HFF-Myc (cell line): ENCODE results near the gene CHERP.
"Not testable (repeated sequence)": the region's sequence is repeated elsewhere in the genome, so short reads cannot be mapped to it uniquely, and the experiment has no call there.

Experiments
- DNase-seq: peaks from one replicate; pipeline ENCODE4 v3.0.0-alpha.2; 2011; ENCODE audit warnings: low read depth; ENCODE audit errors: extremely low read depth
- H3K4me3 ChIP-seq: replicated peaks from 2 replicates; pipeline ENCODE4 v1.5.1; 2011; ENCODE audit warnings: low read depth, mild to moderate bottlenecking, control low read depth, low read length
- TF ChIP-seq, protein P1 (sequence below): IDR thresholded peaks from 2 replicates; pipeline ENCODE4 v1.5.1; 2012; ENCODE audit warnings: mild to moderate bottlenecking, low read depth, low read length, control low read depth; ENCODE audit errors: missing control alignments

CHERP gene

DNA sequence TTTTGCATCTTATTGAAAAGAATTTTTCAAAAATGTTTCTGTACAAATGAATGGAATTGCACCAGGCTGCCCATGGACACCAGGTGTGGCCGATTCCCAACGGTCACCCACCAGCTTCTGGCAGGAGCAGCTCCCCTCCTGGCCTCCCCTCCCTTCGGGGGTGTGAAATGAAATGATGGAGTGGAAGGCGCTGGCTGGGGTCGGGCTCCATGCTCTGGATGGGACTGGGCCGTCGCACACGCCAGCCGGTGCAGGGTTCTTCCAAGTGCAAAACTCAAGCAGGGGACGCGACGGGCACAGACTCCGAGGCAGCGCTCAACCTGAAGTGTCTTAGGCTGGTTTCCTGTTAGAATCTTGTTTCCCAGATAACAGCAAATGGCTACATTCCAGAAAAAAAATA lies 24.2 kb downstream of the CHERP start:
- no peak for DNase-seq
- TF ChIP-seq, protein P1, sequence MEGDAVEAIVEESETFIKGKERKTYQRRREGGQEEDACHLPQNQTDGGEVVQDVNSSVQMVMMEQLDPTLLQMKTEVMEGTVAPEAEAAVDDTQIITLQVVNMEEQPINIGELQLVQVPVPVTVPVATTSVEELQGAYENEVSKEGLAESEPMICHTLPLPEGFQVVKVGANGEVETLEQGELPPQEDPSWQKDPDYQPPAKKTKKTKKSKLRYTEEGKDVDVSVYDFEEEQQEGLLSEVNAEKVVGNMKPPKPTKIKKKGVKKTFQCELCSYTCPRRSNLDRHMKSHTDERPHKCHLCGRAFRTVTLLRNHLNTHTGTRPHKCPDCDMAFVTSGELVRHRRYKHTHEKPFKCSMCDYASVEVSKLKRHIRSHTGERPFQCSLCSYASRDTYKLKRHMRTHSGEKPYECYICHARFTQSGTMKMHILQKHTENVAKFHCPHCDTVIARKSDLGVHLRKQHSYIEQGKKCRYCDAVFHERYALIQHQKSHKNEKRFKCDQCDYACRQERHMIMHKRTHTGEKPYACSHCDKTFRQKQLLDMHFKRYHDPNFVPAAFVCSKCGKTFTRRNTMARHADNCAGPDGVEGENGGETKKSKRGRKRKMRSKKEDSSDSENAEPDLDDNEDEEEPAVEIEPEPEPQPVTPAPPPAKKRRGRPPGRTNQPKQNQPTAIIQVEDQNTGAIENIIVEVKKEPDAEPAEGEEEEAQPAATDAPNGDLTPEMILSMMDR: no peak
- no peak overlapping the region for H3K4me3 ChIP-seq

DNA sequence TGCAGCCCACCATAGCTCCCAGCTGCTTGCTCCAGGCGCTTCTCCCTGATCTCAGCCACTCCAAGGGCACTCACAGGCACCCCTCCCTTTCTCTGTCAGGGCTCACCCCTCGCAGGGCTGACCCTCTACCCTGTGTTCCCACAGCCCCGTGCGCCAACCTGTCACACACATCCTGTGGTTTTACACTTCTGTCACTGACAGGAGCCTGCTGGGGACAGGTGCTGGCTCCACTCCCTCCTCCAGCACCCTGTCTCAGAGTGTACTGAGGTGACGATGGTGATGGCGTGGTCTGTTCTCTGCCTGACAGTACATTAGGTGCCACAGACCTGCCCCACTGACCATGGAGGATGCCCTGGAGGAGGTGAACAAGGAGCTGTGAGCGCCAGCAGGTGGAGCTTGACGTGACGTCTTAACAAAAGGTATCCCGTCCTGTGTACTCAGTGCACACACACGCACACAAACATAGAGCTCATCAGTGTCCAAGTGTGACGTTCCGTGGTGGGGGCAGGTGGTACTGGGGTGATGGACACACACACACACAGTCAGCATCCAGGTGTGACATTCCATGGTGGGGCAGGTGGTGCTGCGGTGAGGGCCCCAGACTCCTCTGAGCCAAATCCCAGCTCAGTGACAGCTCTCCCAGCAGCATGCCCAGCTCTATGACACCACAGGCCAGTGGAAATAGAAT lies 25.2 kb downstream of the CHERP start:
- H3K4me3 ChIP-seq: no peak overlapping the region
- TF ChIP-seq, protein P1: no peak
- DNase-seq: no peak

DNA sequence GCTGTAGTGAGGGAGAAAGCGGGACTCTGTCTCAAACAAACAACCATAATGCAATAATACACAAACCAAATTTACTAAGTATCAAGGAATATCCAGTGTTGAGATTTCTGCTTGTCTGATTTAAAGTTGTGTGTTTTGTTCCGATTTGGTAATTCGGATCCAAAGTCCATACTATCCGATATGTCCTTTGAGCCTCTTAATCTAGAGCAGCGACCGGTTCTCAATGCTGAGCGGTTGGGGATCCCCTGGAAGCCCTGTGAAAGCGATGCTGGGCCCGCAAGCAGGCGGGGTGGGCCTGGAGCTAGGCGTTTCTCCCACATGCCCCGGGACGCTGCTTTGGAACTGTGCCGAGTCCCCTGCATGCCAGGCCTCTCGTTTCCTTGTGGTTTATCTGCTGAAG lies 25.9 kb downstream of the CHERP start:
- no peak overlapping the region for H3K4me3 ChIP-seq
- no peak for DNase-seq
- TF ChIP-seq, protein P1: no peak

DNA sequence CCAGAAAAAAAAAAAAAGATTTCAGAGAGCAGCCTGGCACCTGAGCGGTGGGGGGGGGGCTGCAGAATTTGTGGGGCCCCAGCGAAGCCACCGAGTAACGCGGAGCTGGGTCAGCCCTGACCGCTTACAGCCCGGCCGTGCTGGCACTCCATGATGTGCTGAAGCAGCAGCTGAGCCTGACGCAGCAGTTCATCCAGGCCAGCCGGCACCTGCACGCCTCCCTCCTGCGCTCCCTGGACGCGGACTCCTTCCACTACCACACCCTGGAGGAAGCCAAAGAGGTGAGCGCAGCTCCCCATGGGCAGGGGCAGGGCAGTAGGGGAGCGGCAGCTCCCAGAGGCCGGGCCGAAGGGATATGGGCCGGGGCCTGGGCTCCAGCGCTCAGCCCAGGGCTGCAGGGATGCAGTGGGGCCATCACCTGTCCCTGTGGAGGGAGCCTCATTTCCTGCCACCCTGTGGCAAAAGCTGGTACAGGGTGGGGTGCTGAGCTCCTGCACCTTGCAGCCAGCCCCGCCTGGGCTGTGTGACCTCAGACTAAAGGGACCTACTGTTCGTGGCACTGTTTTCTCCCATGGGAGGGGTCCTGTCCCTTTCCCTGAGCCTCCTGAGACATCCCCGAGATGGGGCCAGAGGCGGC lies 27.7 kb downstream of the CHERP start:
- TF ChIP-seq, protein P1: no peak
- no peak overlapping the region for H3K4me3 ChIP-seq
- no peak for DNase-seq

DNA sequence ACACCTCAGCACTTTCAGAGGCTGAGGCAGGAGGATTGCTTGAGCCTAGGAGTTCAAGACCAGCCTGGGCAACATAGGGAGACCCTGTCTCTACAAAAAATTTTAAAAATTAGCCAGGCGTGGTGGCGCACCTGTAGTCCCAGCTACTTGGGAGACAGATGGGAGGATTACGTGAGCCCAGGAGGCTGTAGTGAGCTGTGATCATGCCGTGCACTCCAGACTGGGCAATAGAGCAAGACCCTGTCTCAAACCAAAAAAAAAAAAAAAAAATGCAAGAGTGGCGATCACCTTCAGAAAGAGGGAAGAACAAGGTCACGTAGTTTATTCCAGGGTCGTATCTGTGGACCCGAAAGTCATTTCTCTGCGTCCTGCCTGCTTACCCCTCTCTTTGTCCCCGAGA lies 29.6 kb downstream of the CHERP start:
- not testable (repeated sequence) for DNase-seq, H3K4me3 ChIP-seq

DNA sequence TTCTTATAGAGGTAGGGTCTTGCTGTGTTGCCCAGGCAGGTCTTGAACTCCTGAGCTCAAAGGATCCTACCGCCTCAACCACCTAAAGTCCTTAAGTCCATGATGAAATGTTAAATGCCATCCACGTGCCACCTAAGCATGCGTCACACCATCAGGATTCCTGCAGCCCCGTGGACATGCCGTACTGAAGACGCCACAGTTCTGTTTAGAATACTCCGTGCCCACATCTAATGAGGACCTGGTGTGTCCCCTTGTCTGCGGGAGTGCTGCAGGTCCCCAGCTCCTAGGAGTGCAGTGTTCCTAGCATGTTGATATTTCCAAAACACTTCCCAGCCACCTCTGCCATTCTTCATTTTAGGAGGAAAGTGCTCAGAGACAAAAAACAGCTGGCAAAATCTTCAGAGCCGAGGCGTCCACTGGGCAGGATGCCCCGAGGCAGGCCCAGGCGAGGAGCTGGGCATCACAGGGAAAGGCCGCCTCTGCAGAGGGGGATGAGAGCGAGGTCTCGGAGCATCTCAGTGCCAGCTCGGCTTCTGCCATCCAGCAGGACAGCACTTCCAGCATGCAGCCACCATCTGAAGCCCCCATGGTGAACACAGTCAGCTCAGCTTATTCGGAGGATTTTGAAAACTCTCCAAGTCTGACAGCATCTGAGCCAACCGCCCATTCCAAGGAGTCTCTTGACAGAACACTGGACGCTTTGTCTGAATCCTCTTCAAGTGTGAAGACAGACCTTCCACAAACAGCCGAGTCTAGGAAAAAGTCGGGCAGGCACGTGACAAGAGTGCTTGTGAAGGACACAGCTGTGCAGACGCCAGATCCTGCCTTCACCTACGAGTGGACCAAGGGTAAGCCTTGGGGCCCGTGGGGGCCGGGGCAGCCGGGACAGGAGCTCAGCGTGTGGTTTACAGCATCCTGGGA lies 32.8 kb downstream of the CHERP start:
- no peak for DNase-seq
- TF ChIP-seq, protein P1: no peak

DNA sequence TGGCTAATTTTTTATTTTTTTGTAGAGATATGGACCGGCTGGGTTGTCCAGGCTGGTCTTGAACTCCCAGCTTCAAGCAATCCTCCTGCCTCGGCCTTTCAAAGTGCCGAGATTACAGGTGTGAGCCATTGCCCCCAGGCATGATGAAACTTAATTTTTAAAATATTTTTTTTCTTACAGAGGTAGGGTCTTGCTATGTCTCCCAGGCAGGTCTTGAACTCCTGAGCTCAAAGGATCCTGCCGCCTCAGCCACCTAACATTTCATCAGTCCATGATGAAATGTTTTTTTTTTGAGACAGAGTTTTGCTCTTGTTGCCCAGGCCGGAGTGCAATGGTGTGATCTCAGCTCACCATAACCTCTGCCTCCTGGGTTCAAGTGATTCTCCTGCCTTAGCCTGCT lies 33.7 kb downstream of the CHERP start:
- TF ChIP-seq, protein P1: no peak
- no peak for DNase-seq
- H3K4me3 ChIP-seq: no peak overlapping the region

More for the DNA sequence above, 32.8 kb downstream of the CHERP start:
- no peak overlapping the region for H3K4me3 ChIP-seq
